GM13977 (cell line): ENCODE data around the gene APCDD1.

Experiments used
- DNase-seq: peaks from one replicate; pipeline ENCODE4 v3.0.0; 2012; ENCODE audit warnings: low spot score
- in situ Hi-C: fragments of 300-500 bp; cut with MboI; formaldehyde crosslinking; loops from one replicate; pipeline ENCODE4 v1.12.0; 2022; ENCODE audit warnings: low sequenced_read_pairs, low pct_unique_long_range_greater_than_20kb, mixed read lengths, inconsistent platforms; ENCODE audit not compliant: unreplicated experiment
- TF ChIP-seq, protein P1 (sequence below): IDR thresholded peaks from 2 replicates; pipeline ENCODE4 v1.5.1; 2012; ENCODE audit warnings: mild to moderate bottlenecking, control low read depth; ENCODE audit not compliant: insufficient read depth; ENCODE audit errors: extremely low read depth, missing control alignments

The APCDD1 gene

DNA sequence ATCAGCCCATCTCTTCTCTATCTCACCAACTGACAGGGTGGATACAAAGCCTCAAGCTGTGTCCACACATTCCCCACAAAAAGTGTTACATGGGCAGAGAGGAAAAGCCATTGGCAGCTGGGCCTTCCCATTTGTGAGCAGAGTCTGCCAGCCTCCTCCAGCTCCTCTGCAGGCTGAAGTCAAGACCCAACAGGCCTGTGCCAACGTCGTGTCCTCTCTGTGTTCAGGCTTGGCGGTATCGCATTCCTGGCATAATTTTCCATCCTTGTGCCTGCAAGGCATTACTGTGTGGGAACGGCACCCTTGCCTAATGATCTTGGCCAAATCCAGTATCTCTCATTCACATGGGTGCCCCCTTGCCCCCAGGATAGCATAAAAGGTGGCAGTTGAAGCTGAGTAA lies 41.5 kb upstream of the APCDD1 start:
- DNase-seq = no peak
- in situ Hi-C loops = no loop called here
- TF ChIP-seq, protein P1, sequence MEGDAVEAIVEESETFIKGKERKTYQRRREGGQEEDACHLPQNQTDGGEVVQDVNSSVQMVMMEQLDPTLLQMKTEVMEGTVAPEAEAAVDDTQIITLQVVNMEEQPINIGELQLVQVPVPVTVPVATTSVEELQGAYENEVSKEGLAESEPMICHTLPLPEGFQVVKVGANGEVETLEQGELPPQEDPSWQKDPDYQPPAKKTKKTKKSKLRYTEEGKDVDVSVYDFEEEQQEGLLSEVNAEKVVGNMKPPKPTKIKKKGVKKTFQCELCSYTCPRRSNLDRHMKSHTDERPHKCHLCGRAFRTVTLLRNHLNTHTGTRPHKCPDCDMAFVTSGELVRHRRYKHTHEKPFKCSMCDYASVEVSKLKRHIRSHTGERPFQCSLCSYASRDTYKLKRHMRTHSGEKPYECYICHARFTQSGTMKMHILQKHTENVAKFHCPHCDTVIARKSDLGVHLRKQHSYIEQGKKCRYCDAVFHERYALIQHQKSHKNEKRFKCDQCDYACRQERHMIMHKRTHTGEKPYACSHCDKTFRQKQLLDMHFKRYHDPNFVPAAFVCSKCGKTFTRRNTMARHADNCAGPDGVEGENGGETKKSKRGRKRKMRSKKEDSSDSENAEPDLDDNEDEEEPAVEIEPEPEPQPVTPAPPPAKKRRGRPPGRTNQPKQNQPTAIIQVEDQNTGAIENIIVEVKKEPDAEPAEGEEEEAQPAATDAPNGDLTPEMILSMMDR = no peak

GRCh38 chr18:10413722-10414121 lies 40.7 kb upstream of the APCDD1 start:
- TF ChIP-seq, protein P1 = no peak
- in situ Hi-C loops = no loop called here
- no peak for DNase-seq

DNA sequence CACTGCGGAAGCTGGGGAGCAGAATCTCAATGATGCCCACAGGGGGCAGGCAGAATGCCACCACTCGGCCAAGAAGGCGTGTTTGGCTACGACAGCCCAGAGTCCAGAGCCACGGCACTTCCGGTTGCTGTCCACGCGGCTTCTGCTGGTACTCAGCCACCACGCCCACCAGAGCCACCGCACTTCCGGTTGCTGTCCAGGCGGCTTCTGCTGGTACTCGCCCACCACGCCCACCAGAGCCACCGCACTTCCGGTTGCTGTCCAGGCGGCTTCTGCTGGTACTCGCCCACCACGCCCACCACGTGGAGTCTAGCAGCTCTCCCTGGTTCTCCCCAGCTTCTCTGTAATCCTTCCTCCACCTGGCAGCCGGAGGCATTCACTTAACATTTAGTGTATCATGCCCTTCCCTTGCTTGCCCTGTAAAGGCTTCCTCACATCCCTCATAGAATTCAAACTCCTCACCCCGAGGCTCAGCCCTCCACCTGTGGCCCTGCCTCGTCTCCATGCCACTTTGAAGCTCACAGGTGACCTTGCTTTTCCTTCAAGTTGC lies 40.1 kb upstream of the APCDD1 start:
- DNase-seq = no peak
- in situ Hi-C loops = no loop called here
- TF ChIP-seq, protein P1 = no peak

- in situ Hi-C loops = no loop called here
- DNase-seq = no peak
- TF ChIP-seq, protein P1 = no peak
Measured at GRCh38 chr18:10416065-10416464, 38.4 kb upstream of the APCDD1 start.

GRCh38 chr18:10417191-10417590 lies 37.2 kb upstream of the APCDD1 start:
- TF ChIP-seq, protein P1 = no peak
- in situ Hi-C loops = no loop called here
- DNase-seq = no peak

- DNase-seq = no peak
- TF ChIP-seq, protein P1 = no peak
- in situ Hi-C loops = no loop called here
Measured at GRCh38 chr18:10417664-10418063, 36.8 kb upstream of the APCDD1 start.

GRCh38 chr18:10418836-10419235 lies 35.6 kb upstream of the APCDD1 start:
- DNase-seq = no peak
- in situ Hi-C loops = no loop called here
- TF ChIP-seq, protein P1 = no peak
